ENCODE data around the gene JARID2.

- TF ChIP-seq CTCF (IDR thresholded peaks at IDR 0.05; ENCODE audit: poor library complexity, severe bottlenecking) (no peak), EP300 (conservative IDR thresholded peaks at IDR 0.05; ENCODE audit: poor library complexity, severe bottlenecking) (no peak)
These were observed 218.4 kb downstream of the JARID2 start for GRCh38 chr6:15464211-15464725.
